Neural progenitor cell (in vitro differentiated cells): ENCODE data around the gene SMG6.

Experiments used
- CTCF ChIP-seq: fragments of 200-600 bp; sonication (generic); IDR thresholded peaks from 2 replicates; pipeline ENCODE4 v1.5.1; 2017; ENCODE audit warnings: antibody characterized with exemption, mild to moderate bottlenecking
- EZH2 ChIP-seq: fragments of 200-600 bp; sonication (generic); IDR thresholded peaks from 2 replicates; pipeline ENCODE4 v1.6.1; 2017; ENCODE audit warnings: antibody characterized with exemption, mild to moderate bottlenecking, moderate library complexity
- EZH2phosphoT487 ChIP-seq: fragments of 200-600 bp; sonication (generic); IDR thresholded peaks from 2 replicates; pipeline ENCODE4 v1.6.1; 2017; ENCODE audit warnings: antibody characterized with exemption

- TF ChIP-seq CTCF (no peak), EZH2phosphoT487 (no peak), EZH2 (no peak)
Observed at GRCh38 chr17:2240541-2240940, 63.0 kb downstream of the SMG6 start.
